Sigmoid colon (tissue), 7 donors: ENCODE results near the gene KCP. TPM values are rescaled to one million over a fixed set of nuclear protein-coding genes. Genes with fewer than 3 reads are reported as not detected.

ENCODE experiments used
- DNase-seq: peaks from one replicate; pipeline ENCODE4 v3.0.0-alpha.2; 2019
- H3K27ac ChIP-seq, 4 donors: fragments of 200-600 bp; sonication (generic); one replicate each; pipeline ENCODE4 v1.5.1; 2016 to 2019; ENCODE audit warnings: mild to moderate bottlenecking in 1 of 4
- H3K27me3 ChIP-seq, 3 donors: fragments of 200-600 bp; sonication (generic); one replicate each; pipeline ENCODE4 v1.5.1; 2019; ENCODE audit warnings: mild to moderate bottlenecking in 1 of 3
- H3K36me3 ChIP-seq, 4 donors: fragments of 200-600 bp; sonication (generic); one replicate each; pipeline ENCODE4 v1.5.1; 2016 to 2019
- H3K4me1 ChIP-seq, 4 donors: fragments of 200-600 bp; sonication (generic); one replicate each; pipeline ENCODE4 v1.5.1; 2017 to 2019
- H3K4me3 ChIP-seq, 4 donors: fragments of 200-600 bp; sonication (generic); one replicate each; pipeline ENCODE4 v1.5.1; 2017 to 2019; ENCODE audit warnings: mild to moderate bottlenecking in 2 of 4, moderate library complexity in 1 of 4
- H3K9me3 ChIP-seq, 4 donors: fragments of 200-600 bp in 3 of 4; sonication (generic) in 3 of 4; one replicate each; pipeline versions ENCODE4 v1.5.1 to v1.6.1; 2013 to 2019
- EP300 ChIP-seq, 4 donors: sonication (generic); formaldehyde crosslinking; IDR thresholded peaks; one replicate each; pipeline ENCODE4 v1.6.1; 2017; ENCODE audit warnings: antibody characterized with exemption in 4 of 4
- POLR2A ChIP-seq, 2 donors: fragments of 450-650 bp; IDR thresholded peaks; one replicate each; pipeline ENCODE4 v1.6.1; 2016; ENCODE audit warnings: antibody characterized with exemption in 2 of 2, mild to moderate bottlenecking in 2 of 2, moderate library complexity in 2 of 2
- POLR2AphosphoS5 ChIP-seq, 4 donors: sonication (generic); formaldehyde crosslinking; IDR thresholded peaks; one replicate each; pipeline ENCODE4 v1.6.1; 2017; ENCODE audit warnings: antibody characterized with exemption in 4 of 4
- WGBS, 2 donors: extraction: QIAGEN DNeasy Blood & Tissue Kit; methylation state at CpG; one replicate each; pipeline ENCODE4 v1.1.7; 2013; 5-methylcytosine and 5-hydroxymethylcytosine counted together
- intact Hi-C: fragments of 100-400 bp; cut with DNase I; formaldehyde crosslinking; loops from one replicate; pipeline ENCODE4 v1.15.1; 2023
- polyA plus RNA-seq, 3 donors: library from polyadenylated mRNA; stranded (reverse); fragments of 200-250 nt; gene quantifications; one replicate each; pipeline ENCODE4 v1.2.3, GENCODE V29; 2013
- total RNA-seq, 4 donors: library from RNA; depleted of rRNA; stranded (reverse); fragments of >200 nt; gene quantifications; one replicate each; pipeline ENCODE4 v1.1.0, GENCODE V29; 2016
- TF ChIP-seq, protein P1 (sequence below), 4 experiments: fragments of 450-650 bp in 3 of 4; fragments of 200-600 bp in 1 of 4; IDR thresholded peaks; one replicate each; pipeline ENCODE4 v1.5.1; 2016 to 2019; ENCODE audit warnings: antibody characterized with exemption in 4 of 4, mild to moderate bottlenecking in 3 of 4, moderate library complexity in 2 of 4
- donor health status: healthy with polysubstance abuse.
- donor health status: Bipolar disorder and iron deficiency.
- donor health status: healthy.

Gene KCP
- total and polyA plus RNA-seq, 7 donors = 0.14 to 0.42 (median 0.32) TPM; not detected in 3

DNA sequence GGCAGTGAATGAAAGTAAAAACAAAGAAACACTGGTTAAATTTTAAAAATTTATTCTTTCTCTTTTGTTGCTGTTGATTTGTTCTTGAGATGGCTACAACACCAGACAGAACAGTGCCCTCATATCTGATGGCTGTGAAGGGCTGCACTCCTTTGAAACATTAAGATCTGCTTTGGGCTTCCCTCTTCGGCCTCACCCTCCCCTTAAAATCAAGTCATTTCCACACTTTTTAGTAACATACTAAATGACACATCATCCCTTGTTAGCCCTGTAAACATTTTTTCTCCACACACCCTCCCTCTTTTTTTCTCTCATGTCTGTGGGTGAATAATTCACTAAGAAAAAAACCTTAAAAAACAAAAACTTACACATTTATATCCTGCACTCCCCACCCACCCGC, 43.6 kb upstream of the KCP start:
- peaks cover 8 to 73% (median 24%) of the 10 kb centered on the region in 4 donors for H3K36me3 ChIP-seq
- no peaks in the 10 kb centered on the region for H3K4me1 ChIP-seq
- no peak for DNase-seq
- no peaks in the 10 kb centered on the region for H3K27me3 ChIP-seq
- WGBS, 2 donors = 91 to 93% methylated on average over 2 of the region's 2 CpGs
- H3K27ac ChIP-seq = no peak overlapping the region
- no peak overlapping the region for H3K4me3 ChIP-seq
- intact Hi-C loops = no loop called here
- TF ChIP-seq EP300 (IDR thresholded peaks at IDR 0.05) (no peak), POLR2AphosphoS5 (IDR thresholded peaks at IDR 0.05) (no peak), POLR2A (IDR thresholded peaks at IDR 0.05) (no peak)
- TF ChIP-seq, protein P1, sequence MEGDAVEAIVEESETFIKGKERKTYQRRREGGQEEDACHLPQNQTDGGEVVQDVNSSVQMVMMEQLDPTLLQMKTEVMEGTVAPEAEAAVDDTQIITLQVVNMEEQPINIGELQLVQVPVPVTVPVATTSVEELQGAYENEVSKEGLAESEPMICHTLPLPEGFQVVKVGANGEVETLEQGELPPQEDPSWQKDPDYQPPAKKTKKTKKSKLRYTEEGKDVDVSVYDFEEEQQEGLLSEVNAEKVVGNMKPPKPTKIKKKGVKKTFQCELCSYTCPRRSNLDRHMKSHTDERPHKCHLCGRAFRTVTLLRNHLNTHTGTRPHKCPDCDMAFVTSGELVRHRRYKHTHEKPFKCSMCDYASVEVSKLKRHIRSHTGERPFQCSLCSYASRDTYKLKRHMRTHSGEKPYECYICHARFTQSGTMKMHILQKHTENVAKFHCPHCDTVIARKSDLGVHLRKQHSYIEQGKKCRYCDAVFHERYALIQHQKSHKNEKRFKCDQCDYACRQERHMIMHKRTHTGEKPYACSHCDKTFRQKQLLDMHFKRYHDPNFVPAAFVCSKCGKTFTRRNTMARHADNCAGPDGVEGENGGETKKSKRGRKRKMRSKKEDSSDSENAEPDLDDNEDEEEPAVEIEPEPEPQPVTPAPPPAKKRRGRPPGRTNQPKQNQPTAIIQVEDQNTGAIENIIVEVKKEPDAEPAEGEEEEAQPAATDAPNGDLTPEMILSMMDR (IDR thresholded peaks at IDR 0.05) = no peak
- H3K9me3 ChIP-seq = no peaks in the 10 kb centered on the region

DNA sequence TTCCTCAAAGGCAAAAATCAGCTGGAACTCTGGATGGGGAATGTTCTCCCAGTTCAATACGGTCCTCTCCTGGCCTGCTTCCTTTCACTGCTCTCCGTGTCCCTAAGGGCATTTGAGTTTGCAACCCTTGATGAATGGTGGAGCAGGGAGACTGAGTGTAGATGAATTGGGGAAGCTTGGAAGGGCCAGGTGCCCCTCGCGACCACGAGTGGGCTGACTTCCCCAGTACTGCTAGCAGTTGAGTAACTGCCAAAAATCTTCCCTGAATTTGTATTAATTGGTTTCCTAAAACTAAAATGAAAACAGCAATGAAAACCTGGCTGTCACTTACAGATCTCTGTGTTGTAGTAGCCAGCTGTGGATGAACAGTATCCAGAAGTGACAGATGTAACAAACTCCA, 40.8 kb upstream of the KCP start:
- TF ChIP-seq, protein P1 (IDR thresholded peaks at IDR 0.05) = no peak
- TF ChIP-seq POLR2A (IDR thresholded peaks at IDR 0.05) = no peak
- no peak for TF ChIP-seq EP300 (IDR thresholded peaks at IDR 0.05)
- TF ChIP-seq POLR2AphosphoS5 (IDR thresholded peaks at IDR 0.05) = no peak

DNA sequence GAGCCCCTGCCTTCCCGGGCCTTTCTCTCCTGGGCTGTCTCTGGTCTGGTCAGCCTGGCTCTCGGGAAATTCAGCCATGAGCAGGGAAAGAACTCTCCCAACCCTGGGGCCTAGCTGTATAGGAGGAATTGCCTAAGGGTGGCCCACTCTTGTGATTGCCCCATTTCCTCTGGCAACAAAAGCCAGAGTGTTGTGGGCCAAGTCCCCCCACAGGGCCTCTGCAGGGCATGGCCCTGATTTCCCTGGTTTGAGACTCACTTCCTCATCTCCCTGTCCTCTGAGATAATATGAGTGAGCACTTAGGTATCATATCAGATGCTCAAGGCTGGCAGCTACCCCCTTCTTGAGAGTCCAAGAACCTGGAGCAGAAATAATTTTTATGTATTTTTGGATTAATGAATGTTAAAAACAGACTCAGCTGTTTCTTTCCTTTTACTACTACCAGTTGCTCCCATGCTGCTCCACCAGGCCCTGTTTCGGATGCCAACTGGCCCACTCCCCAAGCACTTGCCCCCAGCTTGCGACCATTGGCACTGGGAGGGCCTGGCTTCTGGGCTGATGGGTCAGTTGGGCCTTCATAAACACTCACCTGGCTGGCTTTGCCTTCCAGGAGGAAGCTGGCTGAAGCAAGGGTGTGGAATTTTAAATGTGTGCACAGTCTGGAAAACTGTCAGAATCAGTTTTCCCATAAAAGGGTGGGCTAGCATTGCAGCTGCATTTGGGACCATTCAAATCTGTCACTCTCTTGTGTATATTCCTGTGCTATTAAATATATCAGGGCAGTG, 38.7 kb upstream of the KCP start:
- TF ChIP-seq EP300 (IDR thresholded peaks at IDR 0.05) = no peak
- TF ChIP-seq, protein P1 (IDR thresholded peaks at IDR 0.05) = no peak
- no peak for TF ChIP-seq POLR2AphosphoS5 (IDR thresholded peaks at IDR 0.05)
- TF ChIP-seq POLR2A (IDR thresholded peaks at IDR 0.05) = no peak
- no peak for DNase-seq
- no peak overlapping the region for H3K27ac ChIP-seq
- H3K36me3 ChIP-seq = peaks cover 0 to 27% (median 6%) of the 10 kb centered on the region in 4 donors
- no peaks in the 10 kb centered on the region for H3K27me3 ChIP-seq
- 92 to 95% methylated on average over 4 of the region's 4 CpGs for WGBS, 2 donors
- intact Hi-C loops = no loop called here
- no peak overlapping the region for H3K4me3 ChIP-seq
- H3K4me1 ChIP-seq = no peaks in the 10 kb centered on the region
- H3K9me3 ChIP-seq = no peaks in the 10 kb centered on the region

More for the DNA sequence above, 40.8 kb upstream of the KCP start:
- intact Hi-C loops = no loop called here
- no peak for DNase-seq
- H3K36me3 ChIP-seq = peaks cover 8 to 47% (median 13%) of the 10 kb centered on the region in 4 donors
- no peak overlapping the region for H3K27ac ChIP-seq
- WGBS, 2 donors = 73 to 89% methylated on average over 5 of the region's 5 CpGs
- H3K4me1 ChIP-seq = no peaks in the 10 kb centered on the region
- no peaks in the 10 kb centered on the region for H3K9me3 ChIP-seq
- no peak overlapping the region for H3K4me3 ChIP-seq
- no peaks in the 10 kb centered on the region for H3K27me3 ChIP-seq

DNA sequence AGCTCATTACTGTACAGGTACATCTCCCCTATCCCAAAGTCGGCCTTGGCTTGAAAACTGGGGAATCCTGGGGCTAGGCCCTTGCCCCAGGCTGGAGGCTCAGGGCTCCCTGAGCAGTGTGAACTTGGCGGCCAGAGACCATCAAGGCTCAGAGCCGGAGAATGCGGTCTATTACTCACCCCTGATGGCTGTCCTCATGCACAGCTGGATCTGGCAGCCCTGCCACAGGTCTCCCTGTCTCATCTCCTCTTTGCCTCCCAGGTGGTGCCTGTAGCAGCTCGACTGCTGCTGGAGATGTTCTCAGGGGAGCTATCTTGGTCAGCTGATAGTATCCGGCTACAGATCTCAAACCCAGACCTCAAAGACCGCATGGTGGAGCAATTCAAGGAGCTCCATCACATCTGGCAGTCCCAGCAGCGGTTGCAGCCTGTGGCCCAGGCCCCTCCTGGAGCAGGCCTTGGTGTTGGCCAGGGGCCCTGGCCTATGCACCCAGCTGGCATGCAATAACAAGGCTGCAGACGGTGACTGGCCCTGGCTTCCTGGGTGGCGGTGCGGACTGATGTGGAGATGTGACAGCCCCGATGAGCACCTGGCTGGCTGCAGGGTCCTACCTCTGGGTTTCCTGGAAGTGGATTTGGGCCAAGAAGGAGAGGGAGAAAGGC, 37.9 kb upstream of the KCP start:
- H3K4me3 ChIP-seq = no peak overlapping the region
- 88 to 92% methylated on average over 12 of the region's 12 CpGs for WGBS, 2 donors
- H3K27ac ChIP-seq = no peak overlapping the region
- no peaks in the 10 kb centered on the region for H3K4me1 ChIP-seq
- H3K9me3 ChIP-seq = no peaks in the 10 kb centered on the region
- peaks cover 0 to 20% (median 3%) of the 10 kb centered on the region in 4 donors for H3K36me3 ChIP-seq
- no peak for TF ChIP-seq POLR2A (IDR thresholded peaks at IDR 0.05)
- TF ChIP-seq, protein P1 (IDR thresholded peaks at IDR 0.05) = no peak
- TF ChIP-seq POLR2AphosphoS5 (IDR thresholded peaks at IDR 0.05) = no peak
- no peak for TF ChIP-seq EP300 (IDR thresholded peaks at IDR 0.05)
- no peak for DNase-seq
- intact Hi-C loops = no loop called here
- H3K27me3 ChIP-seq = no peaks in the 10 kb centered on the region
